ENCODE data around the gene RAD51B.
"Not testable (repeated sequence)": the region's sequence is repeated elsewhere in the genome, so short reads cannot be mapped to it uniquely, and the experiment has no call there.

Gene RAD51B

GRCh38 chr14:68214431-68214830 is 394.9 kb downstream of the RAD51B start:
- DNase-seq (ENCODE audit: low read depth): no peak

- no peak for DNase-seq (ENCODE audit: low read depth)
These were observed 396.1 kb downstream of the RAD51B start for GRCh38 chr14:68215629-68216028.

- DNase-seq (ENCODE audit: low read depth): no peak
These were observed 396.5 kb downstream of the RAD51B start for GRCh38 chr14:68216079-68216478.

- no peak for DNase-seq (ENCODE audit: low read depth)
These were observed 397.4 kb downstream of the RAD51B start for GRCh38 chr14:68216957-68217356.

GRCh38 chr14:68217791-68218340 is 398.3 kb downstream of the RAD51B start:
- DNase-seq (ENCODE audit: low read depth): no peak

- DNase-seq (ENCODE audit: low read depth): no peak
These were observed 399.8 kb downstream of the RAD51B start for GRCh38 chr14:68219407-68219806.

GRCh38 chr14:68221046-68221445 is 401.5 kb downstream of the RAD51B start:
- DNase-seq (ENCODE audit: low read depth): not testable (repeated sequence)

- DNase-seq (ENCODE audit: low read depth): no peak
These were observed 402.6 kb downstream of the RAD51B start for GRCh38 chr14:68222154-68222553.

- no peak for DNase-seq (ENCODE audit: low read depth)
These were observed 403.1 kb downstream of the RAD51B start for GRCh38 chr14:68222726-68223125.

- no peak for DNase-seq (ENCODE audit: low read depth)
These were observed 404.1 kb downstream of the RAD51B start for GRCh38 chr14:68223631-68224030.

GRCh38 chr14:68225321-68225720 is 405.7 kb downstream of the RAD51B start:
- no peak for DNase-seq (ENCODE audit: low read depth)

GRCh38 chr14:68226523-68226922 is 406.9 kb downstream of the RAD51B start:
- DNase-seq (ENCODE audit: low read depth): no peak

GRCh38 chr14:68228656-68229055 is 409.1 kb downstream of the RAD51B start:
- DNase-seq (ENCODE audit: low read depth): no peak

GRCh38 chr14:68229423-68230100 is 410.0 kb downstream of the RAD51B start:
- no peak for DNase-seq (ENCODE audit: low read depth)

- no peak for DNase-seq (ENCODE audit: low read depth)
These were observed 410.8 kb downstream of the RAD51B start for GRCh38 chr14:68230202-68230949.

- DNase-seq (ENCODE audit: low read depth): no peak
These were observed 411.6 kb downstream of the RAD51B start for GRCh38 chr14:68230950-68231717.

GRCh38 chr14:68231898-68232297 is 412.3 kb downstream of the RAD51B start:
- no peak for DNase-seq (ENCODE audit: low read depth)

GRCh38 chr14:68232300-68233055 is 412.9 kb downstream of the RAD51B start:
- peak; percentile 99 for DNase-seq (ENCODE audit: low read depth)

- DNase-seq (ENCODE audit: low read depth): no peak
These were observed 413.7 kb downstream of the RAD51B start for GRCh38 chr14:68233101-68233784.

- no peak for DNase-seq (ENCODE audit: low read depth)
These were observed 414.7 kb downstream of the RAD51B start for GRCh38 chr14:68234101-68234905.

All from stromal cell of bone marrow (primary cell).